AG08396 (cell line): ENCODE data around the gene GJA3.

Source experiments
- DNase-seq: peaks from one replicate; pipeline ENCODE4 v3.0.0; 2012; ENCODE audit warnings: low spot score, mixed read lengths

Gene GJA3

DNA sequence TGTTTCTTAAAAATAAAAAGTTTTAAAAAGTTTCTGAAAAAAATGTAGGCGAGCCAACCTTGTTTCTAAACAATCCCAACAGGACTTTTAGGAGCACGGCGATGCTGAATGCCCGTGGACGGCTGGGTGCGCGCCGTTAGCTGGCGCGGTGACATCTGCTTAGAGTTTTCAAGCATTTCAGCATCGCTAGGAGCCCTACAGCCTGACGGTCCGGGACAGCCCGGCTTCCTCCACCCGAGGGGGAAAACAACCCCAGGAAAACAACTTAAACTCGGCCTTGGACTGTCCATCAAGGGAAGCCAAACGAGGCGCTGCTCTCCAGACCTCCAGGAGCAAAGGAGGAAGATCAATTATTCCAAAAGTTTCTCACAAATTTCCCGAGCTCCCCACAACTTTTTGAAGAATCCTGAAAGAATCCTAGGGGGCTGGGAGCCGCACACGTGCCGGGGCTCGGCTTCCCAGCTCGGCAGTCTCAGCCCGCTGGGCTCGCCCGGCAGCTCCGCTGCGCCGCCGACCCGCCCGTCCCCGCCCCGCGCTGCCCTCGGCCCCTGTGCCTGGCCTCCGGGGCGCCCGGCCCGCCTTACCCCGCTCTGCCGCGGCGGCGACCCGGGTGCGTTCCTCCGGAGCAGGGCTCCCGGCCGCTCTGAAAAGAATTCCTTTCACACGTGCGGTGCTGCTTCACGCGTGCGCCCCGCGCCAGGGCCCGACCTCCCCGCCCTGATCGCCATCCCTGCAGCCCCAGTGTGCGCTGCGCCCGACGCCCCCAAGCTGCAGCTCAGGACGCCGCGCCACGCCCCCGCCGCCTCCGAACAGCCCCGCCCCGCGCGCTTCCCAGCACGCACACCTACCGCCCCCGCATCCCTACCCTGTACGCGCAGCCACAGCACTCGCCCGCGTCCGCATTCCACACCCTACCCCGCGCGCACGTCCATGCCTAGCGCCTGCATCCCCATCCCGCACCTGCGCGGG is at the start of gene GJA3:
GJA3 (minus strand) TSS at position 747 of the 969 bp plus-strand sequence. CDS start 17,764 bp downstream, outside the sequence.
- peak; percentile 63 for DNase-seq

DNA sequence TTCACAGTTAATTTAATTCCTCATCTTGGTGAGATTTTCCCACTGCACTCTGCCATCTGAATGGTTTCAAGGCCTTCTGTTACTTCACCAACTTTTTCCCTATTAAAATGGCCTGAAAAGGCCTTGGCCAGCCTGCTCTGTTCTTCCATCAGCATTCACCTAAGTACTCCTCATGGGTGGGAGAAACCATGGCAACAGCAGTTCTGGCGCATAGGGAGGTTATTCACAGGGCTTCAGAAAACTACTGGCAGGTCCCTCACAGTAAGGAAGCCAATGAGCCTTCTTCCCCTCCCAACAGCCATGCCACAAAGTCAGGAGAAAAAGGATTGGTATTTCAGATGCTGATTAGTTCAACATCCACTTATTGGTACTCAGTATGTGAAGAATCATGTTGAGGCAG is 49.1 kb upstream of the GJA3 start:
- DNase-seq: no peak

- DNase-seq: no peak
These were observed 45.9 kb upstream of the GJA3 start for GRCh38 chr13:20206698-20207235.

DNA sequence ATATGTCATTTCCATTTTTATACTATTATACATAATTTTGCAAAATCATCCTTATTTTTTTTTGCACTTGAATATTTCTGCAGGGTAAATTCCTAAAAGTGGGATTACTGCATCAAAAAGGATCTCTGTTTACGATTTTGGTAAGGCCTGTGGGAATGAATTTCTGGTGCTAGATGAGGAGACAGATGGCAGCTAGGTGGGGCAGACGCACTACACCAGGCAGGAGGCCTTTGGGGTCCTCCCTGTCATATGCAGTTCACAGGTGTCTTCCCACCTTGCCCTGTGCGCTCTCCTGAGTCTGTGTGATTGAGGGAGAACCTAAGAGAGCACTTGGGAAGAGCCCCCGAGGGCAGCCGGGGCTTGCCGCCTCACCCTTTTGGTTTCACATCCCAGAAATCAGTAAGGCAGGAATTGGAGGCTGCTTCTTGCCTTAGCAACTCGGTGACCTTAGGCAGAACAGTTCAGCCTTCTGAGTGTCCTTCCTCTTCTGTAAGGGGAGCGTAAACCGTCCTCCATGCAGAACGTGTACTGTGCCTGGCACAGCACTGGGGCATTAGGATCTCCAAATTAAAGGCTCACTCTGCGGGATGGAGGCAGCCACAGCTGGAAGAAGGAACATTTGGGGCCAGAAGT is 45.3 kb upstream of the GJA3 start:
- no peak for DNase-seq

DNA sequence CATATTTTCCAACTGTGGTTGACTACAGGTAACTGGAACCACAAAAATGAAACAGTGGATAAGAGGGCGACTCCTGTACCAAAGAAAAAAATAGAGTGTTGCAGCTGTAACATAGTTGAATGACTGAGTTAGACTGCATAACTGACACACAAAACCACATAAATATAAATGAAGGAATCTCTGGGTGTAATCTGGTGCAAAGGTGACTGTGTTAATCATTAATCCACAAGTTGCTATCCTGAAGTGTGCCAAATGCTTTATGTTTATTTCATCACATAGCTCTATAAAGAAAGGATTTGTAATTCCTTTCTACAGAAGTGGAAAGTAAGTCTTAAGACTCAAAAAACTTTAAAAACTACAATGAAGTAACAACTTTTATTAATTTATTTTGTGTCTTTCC is 37.9 kb upstream of the GJA3 start:
- no peak for DNase-seq

DNA sequence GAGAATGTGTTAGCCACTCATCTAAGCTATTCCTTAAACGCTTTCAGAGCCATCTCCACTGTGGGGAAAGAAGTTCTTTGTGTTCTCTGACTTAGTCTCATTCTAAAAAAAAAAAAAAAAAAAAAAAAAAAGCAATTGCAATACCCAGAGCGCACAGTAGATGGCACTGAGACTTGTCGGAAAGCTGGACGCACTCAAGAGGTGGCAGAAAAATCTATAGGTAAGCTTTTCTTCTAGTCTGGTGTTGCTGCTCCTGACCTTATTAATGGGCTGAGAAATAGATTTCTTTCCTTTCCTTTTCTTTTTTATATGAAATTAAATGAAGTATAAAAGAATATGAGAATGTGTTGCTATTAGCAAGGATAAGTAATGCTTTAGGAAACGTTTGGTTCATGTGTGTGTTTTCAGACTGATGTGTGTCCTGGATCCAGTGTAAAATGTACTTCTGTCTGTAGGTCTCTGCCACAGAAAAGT is 36.5 kb upstream of the GJA3 start:
- DNase-seq: peak; percentile 66

DNA sequence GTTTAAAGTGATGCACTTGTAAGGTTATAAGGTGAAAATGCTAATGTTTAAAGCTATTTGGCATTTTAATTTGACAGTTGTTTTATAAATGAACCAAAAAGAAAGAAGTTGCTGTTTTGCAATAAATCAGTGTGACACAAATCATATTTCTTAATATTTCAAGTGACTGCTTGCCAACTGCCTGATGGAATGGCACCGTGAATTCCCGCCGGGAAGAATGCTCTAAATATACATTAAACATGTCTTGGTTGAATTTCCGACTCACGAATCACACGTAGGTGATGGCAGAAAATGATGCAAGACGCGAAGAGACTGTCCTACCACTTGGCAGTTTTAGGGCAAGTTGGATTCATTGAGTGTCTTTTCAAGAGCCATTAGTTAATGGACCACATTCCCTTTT is 34.9 kb upstream of the GJA3 start:
- DNase-seq: no peak

GRCh38 chr13:20193907-20194631 is 33.2 kb upstream of the GJA3 start:
- DNase-seq: no peak

DNA sequence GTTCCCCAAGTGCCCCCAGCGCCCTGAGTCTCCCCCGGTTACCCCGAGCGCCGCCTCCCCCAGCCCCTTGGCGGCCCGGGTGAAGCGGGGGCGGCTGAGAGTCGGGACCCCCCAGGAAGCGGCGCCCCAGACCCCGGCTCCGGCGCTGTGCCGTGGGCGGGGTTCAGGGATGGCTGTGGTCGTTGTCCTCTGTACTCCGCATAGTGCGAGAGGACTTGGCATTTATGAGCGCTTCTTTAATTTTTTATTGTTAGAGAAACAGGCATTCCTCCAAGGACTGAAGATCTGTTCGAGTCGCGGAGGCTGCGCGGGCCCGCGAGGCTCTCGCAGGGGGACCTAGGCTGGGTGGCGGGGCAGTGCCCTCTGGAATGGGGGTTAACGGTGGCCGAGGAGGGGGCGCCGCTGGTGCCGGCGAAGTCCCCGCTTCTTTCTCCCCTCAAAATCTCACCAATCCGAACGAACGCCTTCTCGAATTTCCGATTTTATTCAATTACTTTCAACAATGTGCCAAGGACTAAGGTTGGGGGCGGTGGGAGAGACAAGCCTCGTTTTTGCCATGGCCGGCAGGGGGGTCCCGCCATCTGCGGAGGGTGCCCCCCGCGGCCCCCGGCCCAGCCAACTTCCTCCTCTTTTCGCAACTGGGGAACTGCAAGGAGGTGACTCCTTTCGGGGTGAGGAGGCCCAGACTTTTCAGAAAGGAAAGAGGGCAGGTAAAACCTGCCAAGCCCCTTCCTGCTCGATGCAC is 32.5 kb upstream of the GJA3 start:
- no peak for DNase-seq

DNA sequence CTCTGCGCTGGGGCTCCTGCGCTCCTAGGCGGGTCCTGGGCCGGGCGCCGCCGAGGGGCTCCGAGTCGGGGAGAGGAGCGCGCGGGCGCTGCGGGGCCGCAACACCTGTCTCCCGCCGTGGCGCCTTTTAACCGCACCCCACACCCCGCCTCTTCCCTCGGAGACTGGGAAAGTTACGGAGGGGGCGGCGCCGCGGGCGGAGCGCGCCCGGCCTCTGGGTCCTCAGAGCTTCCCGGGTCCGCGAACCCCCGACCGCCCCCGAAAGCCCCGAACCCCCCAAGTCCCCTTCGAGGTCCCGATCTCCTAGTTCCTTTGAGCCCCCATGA is 31.9 kb upstream of the GJA3 start, which contains the start of gene GJB2:
GJB2 (minus strand) TSS at position 103 of the 326 bp plus-strand sequence. CDS start 3,357 bp downstream, outside the sequence.
- DNase-seq: no peak

- no peak for DNase-seq
These were observed 31.4 kb upstream of the GJA3 start for GRCh38 chr13:20192158-20192835.

- no peak for DNase-seq
These were observed 30.7 kb upstream of the GJA3 start for GRCh38 chr13:20191311-20192157.

- peak; percentile 53 for DNase-seq
These were observed 29.8 kb upstream of the GJA3 start for GRCh38 chr13:20190481-20191310.

- DNase-seq: no peak
These were observed 29.2 kb upstream of the GJA3 start for GRCh38 chr13:20190076-20190475.

- no peak for DNase-seq
These were observed 28.1 kb upstream of the GJA3 start for GRCh38 chr13:20188667-20189553.

DNA sequence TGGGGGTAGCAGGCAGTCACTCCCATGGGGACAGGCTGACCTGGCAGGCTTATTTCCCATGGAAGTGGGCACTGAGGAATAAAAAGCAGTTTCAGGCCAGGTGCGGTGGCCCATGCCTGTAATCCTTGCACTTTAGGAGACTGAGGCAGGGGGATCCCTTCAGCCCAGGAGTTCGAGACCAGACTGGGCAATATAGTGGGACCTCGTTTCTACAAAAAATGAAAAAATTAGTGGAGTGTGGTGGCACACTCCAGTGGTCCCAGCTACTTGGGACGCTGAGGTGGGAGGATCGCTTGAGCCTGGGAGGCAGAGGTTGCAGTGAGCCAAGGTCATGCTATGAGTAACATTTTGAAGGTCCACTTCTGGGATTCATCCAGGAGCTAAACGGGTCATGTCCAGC is 25.9 kb upstream of the GJA3 start:
- no peak for DNase-seq

DNA sequence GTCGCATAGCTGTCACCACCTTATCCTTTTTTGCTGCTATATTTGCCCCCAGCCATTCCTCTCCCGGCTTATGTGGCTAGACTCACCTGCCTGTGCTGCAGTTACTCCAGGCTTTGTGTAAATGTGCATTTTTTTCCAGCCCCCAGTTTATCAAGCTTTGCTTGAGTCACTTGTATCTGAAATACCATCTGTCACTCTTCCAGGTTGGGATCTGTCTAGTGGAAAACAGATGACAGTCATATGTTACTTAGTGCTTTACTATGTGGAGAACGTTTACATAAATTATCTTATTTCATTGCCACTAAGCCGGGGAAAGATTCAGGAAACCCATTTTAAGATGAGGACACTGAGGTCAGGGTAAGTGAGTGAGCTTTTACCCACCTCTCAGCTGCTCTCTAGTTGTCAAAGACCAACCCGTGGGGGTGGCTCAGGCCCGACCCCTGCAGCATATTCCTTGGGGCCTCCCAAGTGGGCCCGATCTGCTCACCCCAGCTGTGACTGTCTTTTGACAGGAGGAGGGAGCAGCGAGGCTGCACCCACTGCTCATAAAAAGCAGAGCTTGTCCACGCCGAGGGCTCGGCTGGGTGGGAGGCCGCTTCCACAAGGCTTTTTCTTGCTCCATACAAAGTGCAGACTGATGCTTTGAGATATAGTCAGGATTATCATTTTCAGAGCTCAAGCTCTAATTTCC is 24.7 kb upstream of the GJA3 start:
- no peak for DNase-seq
